ENCODE measurements around the gene NRG2.

DNA sequence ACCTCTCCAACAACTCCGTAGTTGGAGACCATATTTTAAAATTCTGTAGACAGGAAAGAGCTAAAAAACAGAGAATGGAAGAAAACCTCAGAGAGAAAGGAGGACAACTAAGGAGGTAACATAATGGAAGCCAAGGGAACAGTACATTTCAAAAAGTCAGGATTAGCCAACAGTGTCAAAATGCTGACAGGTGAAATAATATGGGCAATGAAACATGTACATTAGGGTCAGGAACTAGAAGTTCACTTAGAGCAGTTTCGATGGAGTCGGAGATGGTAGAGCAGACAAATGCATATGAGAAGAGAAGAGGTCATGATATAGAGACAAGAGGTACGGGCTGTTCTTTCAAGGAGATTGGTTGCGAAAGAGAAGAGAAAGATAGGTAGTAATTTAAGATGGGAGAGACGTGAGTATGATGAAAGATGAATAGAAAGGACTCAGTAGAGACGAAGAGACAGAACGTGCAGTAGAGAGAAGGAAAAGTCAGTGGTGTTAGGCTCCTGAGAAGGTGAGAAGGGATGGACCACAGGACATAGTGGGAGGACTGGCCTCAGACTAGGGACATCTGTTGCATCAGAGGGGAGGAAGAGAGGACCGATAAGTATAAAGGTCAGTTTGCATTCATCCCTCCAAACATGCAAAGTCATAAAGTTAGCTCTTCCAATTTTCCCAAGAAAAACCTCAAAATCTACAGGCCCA lies 25.6 kb downstream of the NRG2 start:
- TF ChIP-seq POLR2A (IDR thresholded peaks at IDR 0.05), result no peak
- TF ChIP-seq, protein P1, sequence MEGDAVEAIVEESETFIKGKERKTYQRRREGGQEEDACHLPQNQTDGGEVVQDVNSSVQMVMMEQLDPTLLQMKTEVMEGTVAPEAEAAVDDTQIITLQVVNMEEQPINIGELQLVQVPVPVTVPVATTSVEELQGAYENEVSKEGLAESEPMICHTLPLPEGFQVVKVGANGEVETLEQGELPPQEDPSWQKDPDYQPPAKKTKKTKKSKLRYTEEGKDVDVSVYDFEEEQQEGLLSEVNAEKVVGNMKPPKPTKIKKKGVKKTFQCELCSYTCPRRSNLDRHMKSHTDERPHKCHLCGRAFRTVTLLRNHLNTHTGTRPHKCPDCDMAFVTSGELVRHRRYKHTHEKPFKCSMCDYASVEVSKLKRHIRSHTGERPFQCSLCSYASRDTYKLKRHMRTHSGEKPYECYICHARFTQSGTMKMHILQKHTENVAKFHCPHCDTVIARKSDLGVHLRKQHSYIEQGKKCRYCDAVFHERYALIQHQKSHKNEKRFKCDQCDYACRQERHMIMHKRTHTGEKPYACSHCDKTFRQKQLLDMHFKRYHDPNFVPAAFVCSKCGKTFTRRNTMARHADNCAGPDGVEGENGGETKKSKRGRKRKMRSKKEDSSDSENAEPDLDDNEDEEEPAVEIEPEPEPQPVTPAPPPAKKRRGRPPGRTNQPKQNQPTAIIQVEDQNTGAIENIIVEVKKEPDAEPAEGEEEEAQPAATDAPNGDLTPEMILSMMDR (IDR thresholded peaks at IDR 0.05), result no peak

Data from thyroid gland (tissue), 4 donors.